DND-41 (cell line): Measurements from ENCODE around the gene EPN2.

Source experiments
- EZH2 ChIP-seq: IDR thresholded peaks from 3 replicates; pipeline ENCODE4 v1.6.1; 2012; ENCODE audit warnings: borderline replicate concordance, low read depth, mild to moderate bottlenecking, moderate library complexity, low read length, inconsistent platforms; ENCODE audit not compliant: severe bottlenecking
- TF ChIP-seq, protein P1 (sequence below): IDR thresholded peaks from 2 replicates; pipeline ENCODE4 v1.5.1; 2012; ENCODE audit warnings: borderline replicate concordance, low read length, moderate library complexity, mild to moderate bottlenecking; ENCODE audit not compliant: poor library complexity, severe bottlenecking; ENCODE audit errors: extremely low read depth

DNA sequence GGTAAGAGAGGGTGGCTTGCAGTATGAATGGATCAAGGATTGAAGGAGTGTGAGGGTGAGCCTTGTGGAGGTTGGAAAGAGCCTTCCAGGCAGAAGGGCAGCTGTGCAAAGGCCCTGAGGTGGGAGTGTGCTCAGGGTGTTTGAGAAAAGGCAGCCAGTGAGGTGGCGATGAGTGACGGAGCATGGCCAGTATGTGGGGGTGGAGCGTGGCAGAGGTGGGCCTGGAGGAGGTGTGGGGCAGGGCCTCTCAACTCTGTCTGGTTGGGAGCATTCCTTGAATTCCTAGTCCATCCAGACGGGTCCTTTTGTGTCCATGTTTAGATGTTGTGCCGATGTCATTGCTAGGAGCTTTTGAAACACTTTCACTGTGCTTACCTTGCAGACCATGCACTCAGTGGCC is 51.3 kb downstream of the EPN2 start:
- TF ChIP-seq EZH2, result no peak
- TF ChIP-seq, protein P1, sequence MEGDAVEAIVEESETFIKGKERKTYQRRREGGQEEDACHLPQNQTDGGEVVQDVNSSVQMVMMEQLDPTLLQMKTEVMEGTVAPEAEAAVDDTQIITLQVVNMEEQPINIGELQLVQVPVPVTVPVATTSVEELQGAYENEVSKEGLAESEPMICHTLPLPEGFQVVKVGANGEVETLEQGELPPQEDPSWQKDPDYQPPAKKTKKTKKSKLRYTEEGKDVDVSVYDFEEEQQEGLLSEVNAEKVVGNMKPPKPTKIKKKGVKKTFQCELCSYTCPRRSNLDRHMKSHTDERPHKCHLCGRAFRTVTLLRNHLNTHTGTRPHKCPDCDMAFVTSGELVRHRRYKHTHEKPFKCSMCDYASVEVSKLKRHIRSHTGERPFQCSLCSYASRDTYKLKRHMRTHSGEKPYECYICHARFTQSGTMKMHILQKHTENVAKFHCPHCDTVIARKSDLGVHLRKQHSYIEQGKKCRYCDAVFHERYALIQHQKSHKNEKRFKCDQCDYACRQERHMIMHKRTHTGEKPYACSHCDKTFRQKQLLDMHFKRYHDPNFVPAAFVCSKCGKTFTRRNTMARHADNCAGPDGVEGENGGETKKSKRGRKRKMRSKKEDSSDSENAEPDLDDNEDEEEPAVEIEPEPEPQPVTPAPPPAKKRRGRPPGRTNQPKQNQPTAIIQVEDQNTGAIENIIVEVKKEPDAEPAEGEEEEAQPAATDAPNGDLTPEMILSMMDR, result no peak
